Psoas muscle (tissue), 8 donors: ENCODE measurements around the gene KEL. TPM values are rescaled to one million over a fixed set of nuclear protein-coding genes. Genes with fewer than 3 reads are reported as not detected.
A peak's percentile ranks its signal among the peaks of the same experiment; 100 is the strongest.

Experiments used
- ATAC-seq, 4 donors: fragments of 200-7000 bp; cut with Tn5 transposase; one replicate each; pipeline ENCODE4 v1.9.1; 2020; ENCODE audit warnings: moderate library complexity in 3 of 4, mild to moderate bottlenecking in 2 of 4
- DNase-seq, 2 donors: peaks; one replicate each; pipeline ENCODE4 v3.0.0-alpha.2; 2020
- H3K27ac ChIP-seq: fragments of 200-600 bp; one replicate; pipeline ENCODE4 v1.8.0; 2022
- H3K27me3 ChIP-seq, 3 donors: fragments of 200-600 bp in 1 of 3; one replicate each; pipeline versions ENCODE4 v1.6.1 to v1.8.0; 2013 to 2022; ENCODE audit warnings: low read length in 2 of 3, mild to moderate bottlenecking in 2 of 3, moderate library complexity in 1 of 3; ENCODE audit not compliant: insufficient read depth in 3 of 3
- H3K36me3 ChIP-seq, 2 donors: fragments of 200-600 bp in 1 of 2; one replicate each; pipeline versions ENCODE4 v1.6.1 to v1.8.0; 2013 to 2022; ENCODE audit warnings: low read depth in 1 of 2, mild to moderate bottlenecking in 1 of 2, moderate library complexity in 1 of 2; ENCODE audit not compliant: insufficient read depth in 1 of 2
- H3K4me1 ChIP-seq: fragments of 200-600 bp; one replicate; pipeline ENCODE4 v1.8.0; 2022
- H3K4me3 ChIP-seq: fragments of 200-600 bp; one replicate; pipeline ENCODE4 v1.8.0; 2022; ENCODE audit warnings: mild to moderate bottlenecking
- H3K9me3 ChIP-seq: fragments of 200-600 bp; one replicate; pipeline ENCODE4 v1.8.0; 2022
- CTCF ChIP-seq: fragments of 200-600 bp; IDR thresholded peaks from one replicate; pipeline ENCODE4 v1.8.0; 2022; ENCODE audit warnings: antibody characterized with exemption
- WGBS, 3 donors: extraction: QIAGEN DNeasy Blood & Tissue Kit; methylation state at CpG; one replicate each; pipeline versions ENCODE4 v1.1.6 to v1.1.7; 2013; 5-methylcytosine and 5-hydroxymethylcytosine counted together
- intact Hi-C, 2 donors: fragments of 100-400 bp; cut with DNase I; formaldehyde crosslinking; loops; one replicate each; pipeline versions ENCODE4 v1.11.0 to v1.14.2; 2022
- long read RNA-seq, 2 donors: library from polyadenylated mRNA; unstranded; transcript quantifications; one replicate each; pipeline ENCODE4 v2.0.0, GENCODE V29; 2021
- polyA plus RNA-seq, 3 donors: library from polyadenylated mRNA; stranded (reverse); fragments of 200-250 nt; gene quantifications; one replicate each; pipeline ENCODE4 v1.2.3, GENCODE V29; 2013
- total RNA-seq, 4 donors: library from RNA; stranded (reverse); fragmentation: NEBNext Ultra II Directional in 2 of 4; extraction: Animal tissue kit (Norgen Biotek cat#: 25700) in 2 of 4; gene quantifications; one replicate each; pipeline versions ENCODE4 v1.2.1 to v1.2.4, GENCODE V29; 2021 to 2023
- donor health status: healthy with polysubstance abuse.
- donor health status: DM: no; HTN: no; CAD: no; lungs with moderate emphysema.
- donor health status: Bipolar disorder and iron deficiency.
- donor health status: healthy.
- donor health status: DM: yes; HTN: yes; CAD: no.
- donor health status: DM: no; HTN: no; CAD: no.
- donor health status: DM: no; HTN: no; CAD: no.
- donor health status: DM: yes; HTN: yes; CAD: no.

KEL gene
- total RNA-seq (under 1 TPM in 2 of 4 donors, not detected in 2; 0.67 to 0.69 TPM), polyA plus RNA-seq (under 1 TPM; 0.01 to 0.30 (median 0.06) TPM)
- long read RNA-seq, donor 1 = 0 reads
- long read RNA-seq, donor 2 = 0 reads

DNA sequence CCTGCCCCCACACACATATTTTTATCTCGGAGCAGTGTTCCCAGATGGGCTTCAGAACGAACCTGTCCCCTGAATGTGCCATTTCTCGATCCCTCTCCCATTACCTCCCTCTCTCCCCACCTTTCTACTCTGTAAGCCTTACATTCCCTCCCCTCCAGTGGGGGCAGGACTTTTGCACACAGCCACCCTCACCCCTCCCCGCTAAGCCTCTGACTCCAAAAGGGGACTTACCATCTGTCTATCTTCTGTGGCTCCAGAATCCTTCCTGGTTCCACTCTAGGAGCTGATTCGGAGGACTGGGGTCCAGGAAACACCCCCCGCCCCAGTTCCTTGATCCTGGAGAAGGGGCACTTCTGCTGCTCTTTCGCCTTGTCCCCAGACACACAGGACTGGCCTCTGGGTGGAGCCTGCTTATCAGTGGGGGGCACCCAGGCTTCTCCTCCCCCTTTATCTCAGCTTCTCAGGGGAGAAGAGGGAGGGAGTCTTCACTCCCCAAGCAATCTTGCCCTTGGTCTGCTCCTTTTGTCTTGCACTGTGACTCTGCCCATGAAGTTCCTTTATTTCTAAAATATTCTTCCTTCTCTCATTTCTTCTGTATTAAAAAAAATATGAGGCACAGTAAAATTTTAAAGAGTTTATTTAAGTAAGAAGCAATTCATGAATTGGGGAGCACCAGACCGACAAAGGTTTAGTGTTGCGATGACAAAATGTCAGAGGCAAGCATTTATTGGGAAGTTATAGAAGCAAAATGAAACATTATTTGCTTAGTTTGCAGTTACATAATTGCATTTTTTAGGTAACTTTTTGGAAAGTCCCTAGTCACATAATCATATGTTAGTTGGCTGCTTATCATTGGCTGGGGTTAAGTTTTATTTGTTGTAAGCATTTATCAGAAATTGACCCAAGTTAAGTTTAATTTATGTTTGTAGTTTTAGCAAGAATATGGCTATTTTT lies at the start of gene KEL:
KEL (minus strand) TSS at position 391 of the 954 bp plus-strand sequence; CDS start at position 234, 157 bp downstream.
- no peak within 1 kb of the TSS for H3K4me3 ChIP-seq
- H3K27me3 ChIP-seq = no peaks in the 10 kb centered on the region
- H3K9me3 ChIP-seq = no peaks in the 10 kb centered on the region
- 77 to 80% (median 79%) methylated on average over 9 of the region's 9 CpGs for WGBS, 3 donors
- no peak within 1 kb of the TSS for H3K27ac ChIP-seq
- no peak for TF ChIP-seq CTCF
- ATAC-seq (no peak), DNase-seq (no peak)
- intact Hi-C loops = no loop called here
- no peaks in the 10 kb centered on the region for H3K36me3 ChIP-seq
- no peaks in the 10 kb centered on the region for H3K4me1 ChIP-seq

GRCh38 chr7:143008007-143008901 lies 46.1 kb upstream of the KEL start:
- 41 to 44% (median 43%) methylated on average over 24 of the region's 24 CpGs for WGBS, 3 donors
- no peak overlapping the region for H3K4me3 ChIP-seq
- no peaks in the 10 kb centered on the region for H3K9me3 ChIP-seq
- peak; percentile 74 to 87 for DNase-seq
- intact Hi-C loops = loop anchor here (1.0 to 10.0 kb wide), 3 partner anchors 204 to 403 kb away; no protein-coding TSS in a partner anchor
- H3K27me3 ChIP-seq = no peaks in the 10 kb centered on the region
- TF ChIP-seq CTCF = peak; percentile 97
- H3K36me3 ChIP-seq = no peaks in the 10 kb centered on the region
- peak; percentile 88 to 95 (median 88) for ATAC-seq
- H3K27ac ChIP-seq = no peak overlapping the region
- no peaks in the 10 kb centered on the region for H3K4me1 ChIP-seq

- H3K27ac ChIP-seq = no peak overlapping the region
- H3K36me3 ChIP-seq = no peaks in the 10 kb centered on the region
- no peaks in the 10 kb centered on the region for H3K27me3 ChIP-seq
- DNase-seq (no peak), ATAC-seq (no peak)
- no peaks in the 10 kb centered on the region for H3K4me1 ChIP-seq
- no peaks in the 10 kb centered on the region for H3K9me3 ChIP-seq
- WGBS, 3 donors = 68 to 72% (median 70%) methylated on average over 6 of the region's 6 CpGs
- no peak for TF ChIP-seq CTCF
- intact Hi-C loops = loop anchor here in 1 of 2 donors (10.0 kb wide), 1 partner anchor 401 kb away; no protein-coding TSS in a partner anchor
- H3K4me3 ChIP-seq = no peak overlapping the region
These were observed 43.6 kb upstream of the KEL start for GRCh38 chr7:143005632-143006260.

DNA sequence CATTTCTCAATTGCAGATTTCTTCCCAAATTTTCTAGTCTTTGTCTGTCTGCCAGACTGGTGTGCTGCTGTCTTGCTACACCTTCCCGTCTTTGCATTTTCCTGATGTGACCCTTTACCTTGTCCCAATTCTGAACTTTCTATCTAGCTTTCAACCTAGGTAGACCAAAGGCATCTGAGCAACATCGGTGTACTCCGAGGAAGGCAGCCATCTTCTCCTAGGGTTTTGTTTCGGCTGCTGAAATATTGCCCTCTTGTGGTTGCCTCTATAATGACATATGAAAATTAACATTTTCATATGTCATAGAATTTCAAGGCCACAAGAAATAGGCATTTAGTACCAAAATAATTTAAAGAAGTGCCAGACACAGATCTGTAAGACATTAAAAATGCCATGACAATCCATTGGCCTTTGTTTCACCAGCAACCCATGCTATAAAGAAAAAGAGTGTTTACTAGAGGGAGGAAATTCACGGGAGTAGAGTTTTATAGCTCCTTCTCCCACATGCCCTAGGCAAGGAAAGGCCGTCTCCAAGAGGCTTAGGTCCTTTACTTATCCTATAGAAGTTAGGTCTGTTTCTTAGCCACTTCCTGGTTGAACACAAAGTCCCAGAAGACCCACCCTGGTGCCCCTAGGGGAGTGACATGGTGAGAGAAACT lies 41.4 kb upstream of the KEL start:
- Histone ChIP-seq H3K27me3 (no peaks in the 10 kb centered on the region), H3K9me3 (no peaks in the 10 kb centered on the region), H3K4me3 (peak overlapping the region; percentile 35), H3K27ac (no peak overlapping the region), H3K36me3 (no peaks in the 10 kb centered on the region), H3K4me1 (no peaks in the 10 kb centered on the region)
- ATAC-seq (no peak), DNase-seq (no peak)
- intact Hi-C loops = loop anchor here (1.0 to 10.0 kb wide), 3 partner anchors 149 to 399 kb away; no protein-coding TSS in a partner anchor
- peak; percentile 70 for TF ChIP-seq CTCF
- 32 to 36% (median 34%) methylated on average over 6 of the region's 6 CpGs for WGBS, 3 donors
